Testis (tissue), 3 donors: ENCODE results near the gene OLFML2B. TPM values are rescaled to one million over a fixed set of nuclear protein-coding genes. Genes with fewer than 3 reads are reported as not detected.
"Not testable (repeated sequence)": the region's sequence is repeated elsewhere in the genome, so short reads cannot be mapped to it uniquely, and the experiment has no call there.

Experiments used
- DNase-seq: peaks from one replicate; pipeline ENCODE4 v3.0.0-alpha.2; 2019
- H3K27ac ChIP-seq, 2 donors: fragments of 200-600 bp; sonication (generic); one replicate each; pipeline ENCODE4 v1.5.1; 2019
- H3K27me3 ChIP-seq: fragments of 200-600 bp; sonication (generic); one replicate; pipeline ENCODE4 v1.5.1; 2019
- H3K36me3 ChIP-seq: fragments of 200-600 bp; sonication (generic); one replicate; pipeline ENCODE4 v1.5.1; 2017; ENCODE audit warnings: low read depth; ENCODE audit errors: missing control alignments
- H3K4me1 ChIP-seq: fragments of 200-600 bp; sonication (generic); one replicate; pipeline ENCODE4 v1.5.1; 2019
- H3K4me3 ChIP-seq, 2 donors: fragments of 200-600 bp; sonication (generic); one replicate each; pipeline ENCODE4 v1.5.1; 2017 to 2019
- H3K9me3 ChIP-seq: fragments of 200-600 bp; sonication (generic); one replicate; pipeline ENCODE4 v1.5.1; 2017
- CTCF ChIP-seq, 3 experiments: fragments of 450-650 bp in 2 of 3; fragments of 200-600 bp in 1 of 3; sonication (generic) in 1 of 3; IDR thresholded peaks; one replicate each; pipeline ENCODE4 v1.5.1; 2016 to 2019; ENCODE audit warnings: antibody characterized with exemption in 3 of 3, mild to moderate bottlenecking in 2 of 3, moderate library complexity in 1 of 3
- POLR2A ChIP-seq: fragments of 450-650 bp; IDR thresholded peaks from one replicate; pipeline ENCODE4 v1.6.1; 2017; ENCODE audit warnings: antibody characterized with exemption, mild to moderate bottlenecking, moderate library complexity
- WGBS, 2 donors: methylation state at CpG; one replicate each; pipeline ENCODE4 v1.1.5; 2018; 5-methylcytosine and 5-hydroxymethylcytosine counted together
- intact Hi-C: fragments of 100-400 bp; cut with DNase I; formaldehyde crosslinking; loops from one replicate; pipeline ENCODE4 v1.15.1; 2023; ENCODE audit warnings: low total_unique reads
- polyA plus RNA-seq: library from polyadenylated mRNA; stranded (reverse); fragments of 350-450 nt; fragmentation: Illumina TruSeq; extraction: RNeasy Lipid Tissue Mini Kit (QIAGEN cat#74804); gene quantifications from one replicate; pipeline ENCODE4 v1.2.3, GENCODE V29; 2014; ENCODE audit warnings: low read depth, low replicate concordance; ENCODE audit not compliant: insufficient read depth
- total RNA-seq, 2 donors: library from RNA; depleted of rRNA; stranded (reverse); fragments of >200 nt; gene quantifications; one replicate each; pipeline ENCODE4 v1.2.3, GENCODE V29; 2016

Gene OLFML2B
- total and polyA plus RNA-seq, 3 donors from 2014 or later, result 31.3 to 57.9 (median 40.4) TPM

GRCh38 chr1:162069334-162070093 is 45.8 kb upstream of the OLFML2B start, which contains the start of gene NOS1AP:
NOS1AP (plus strand) TSS chr1:162069691; CDS start chr1:162070178, 487 bp downstream.
- Histone ChIP-seq H3K36me3 (no peaks in the 10 kb centered on the region), H3K9me3 (no peaks in the 10 kb centered on the region), H3K4me3 (peak within 1 kb of the TSS; percentile 64 to 76), H3K27ac (peak within 1 kb of the TSS in 1 of 2 donors; percentile 53), H3K4me1 (peaks cover 5% of the 10 kb centered on the region), H3K27me3 (no peaks in the 10 kb centered on the region)
- DNase-seq, result peak; percentile 86
- no peak for TF ChIP-seq CTCF (IDR thresholded peaks at IDR 0.05)
- no peak for TF ChIP-seq POLR2A
- intact Hi-C loops, result no loop called here
- WGBS, 2 donors, result 0 to 1% methylated on average over 9 to 55 of the region's 95 CpGs

- WGBS, 2 donors, result 79% methylated on average over 4 of the region's 4 CpGs
- Histone ChIP-seq H3K36me3 (no peaks in the 10 kb centered on the region), H3K27ac (no peak overlapping the region), H3K9me3 (no peaks in the 10 kb centered on the region), H3K4me1 (peaks cover 5% of the 10 kb centered on the region), H3K4me3 (no peak overlapping the region), H3K27me3 (no peaks in the 10 kb centered on the region)
- DNase-seq, result no peak
- TF ChIP-seq CTCF (IDR thresholded peaks at IDR 0.05) (no peak), POLR2A (no peak)
- intact Hi-C loops, result no loop called here
These were observed 44.6 kb upstream of the OLFML2B start for GRCh38 chr1:162068301-162068700.

GRCh38 chr1:162067466-162067865 is 43.8 kb upstream of the OLFML2B start:
- no peak for DNase-seq
- H3K4me1 ChIP-seq, result peaks cover 5% of the 10 kb centered on the region
- H3K27ac ChIP-seq, result no peak overlapping the region
- intact Hi-C loops, result no loop called here
- H3K9me3 ChIP-seq, result no peaks in the 10 kb centered on the region
- H3K36me3 ChIP-seq, result no peaks in the 10 kb centered on the region
- 56 to 61% methylated on average over 1 of the region's 1 CpG for WGBS, 2 donors
- no peaks in the 10 kb centered on the region for H3K27me3 ChIP-seq
- TF ChIP-seq CTCF (IDR thresholded peaks at IDR 0.05) (no peak), POLR2A (no peak)
- H3K4me3 ChIP-seq, result no peak overlapping the region

DNA sequence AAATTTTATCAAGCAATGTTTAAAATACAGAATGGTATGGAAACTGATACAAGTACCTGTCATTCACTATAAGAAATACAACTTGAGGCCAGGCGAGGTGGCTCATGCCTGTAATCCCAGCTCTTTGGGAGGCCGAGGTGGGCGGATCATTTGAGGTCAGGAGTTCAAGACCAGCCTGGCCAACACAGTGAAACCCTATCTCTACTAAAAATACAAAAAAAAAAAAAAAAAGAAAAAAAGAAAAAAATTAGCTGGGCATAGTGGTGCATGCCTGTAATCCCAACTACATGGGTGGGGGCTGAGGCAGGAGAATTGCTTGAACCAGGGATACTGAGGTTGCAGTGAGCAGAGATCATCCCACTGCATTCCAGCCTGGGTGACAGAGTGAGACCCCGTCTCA is 43.2 kb upstream of the OLFML2B start:
- H3K4me1 ChIP-seq, H3K27ac ChIP-seq, H3K27me3 ChIP-seq, DNase-seq, intact Hi-C loops, H3K9me3 ChIP-seq, H3K36me3 ChIP-seq, H3K4me3 ChIP-seq: not testable (repeated sequence)
- WGBS, 2 donors, result 80 to 84% methylated on average over 4 of the region's 4 CpGs

GRCh38 chr1:162065016-162065415 is 41.3 kb upstream of the OLFML2B start:
- Histone ChIP-seq H3K9me3 (no peaks in the 10 kb centered on the region), H3K36me3 (no peaks in the 10 kb centered on the region), H3K27me3 (no peaks in the 10 kb centered on the region), H3K4me3 (no peak overlapping the region), H3K27ac (no peak overlapping the region), H3K4me1 (peaks cover 5% of the 10 kb centered on the region)
- 73 to 91% methylated on average over 2 of the region's 2 CpGs for WGBS, 2 donors
- intact Hi-C loops, result no loop called here
- no peak for DNase-seq
- TF ChIP-seq CTCF (IDR thresholded peaks at IDR 0.05), result no peak
- TF ChIP-seq POLR2A, result no peak
